Measurements from ENCODE around the gene ASAP2.

Gene ASAP2

GRCh38 chr2:9336576-9337314 is 130.1 kb downstream of the ASAP2 start:
- FAIRE-seq, result no peak
- no peak for TF ChIP-seq CTCF (IDR thresholded peaks at IDR 0.05; ENCODE audit: insufficient read depth, missing control alignments)
- DNase-seq (ENCODE audit: insufficient read length, low spot score), result no peak

- no peak for FAIRE-seq
- no peak for DNase-seq (ENCODE audit: insufficient read length, low spot score)
- no peak for TF ChIP-seq CTCF (IDR thresholded peaks at IDR 0.05; ENCODE audit: insufficient read depth, missing control alignments)
These were observed 131.3 kb downstream of the ASAP2 start for GRCh38 chr2:9337901-9338300.

- DNase-seq (ENCODE audit: insufficient read length, low spot score), result no peak
- no peak for FAIRE-seq
- TF ChIP-seq CTCF (IDR thresholded peaks at IDR 0.05; ENCODE audit: insufficient read depth, missing control alignments), result no peak
These were observed 134.8 kb downstream of the ASAP2 start for GRCh38 chr2:9341337-9341887.

- no peak for TF ChIP-seq CTCF (IDR thresholded peaks at IDR 0.05; ENCODE audit: insufficient read depth, missing control alignments)
- no peak for DNase-seq (ENCODE audit: insufficient read length, low spot score)
- FAIRE-seq, result no peak
These were observed 136.0 kb downstream of the ASAP2 start for GRCh38 chr2:9342659-9343058.

- DNase-seq (ENCODE audit: insufficient read length, low spot score), result no peak
- no peak for FAIRE-seq
- TF ChIP-seq CTCF (IDR thresholded peaks at IDR 0.05; ENCODE audit: insufficient read depth, missing control alignments), result no peak
These were observed 136.9 kb downstream of the ASAP2 start for GRCh38 chr2:9343524-9343923.

GRCh38 chr2:9344434-9344833 is 137.8 kb downstream of the ASAP2 start:
- no peak for TF ChIP-seq CTCF (IDR thresholded peaks at IDR 0.05; ENCODE audit: insufficient read depth, missing control alignments)
- FAIRE-seq (no peak), DNase-seq (ENCODE audit: insufficient read length, low spot score) (no peak)

GRCh38 chr2:9345343-9345742 is 138.7 kb downstream of the ASAP2 start:
- DNase-seq (ENCODE audit: insufficient read length, low spot score) (no peak), FAIRE-seq (no peak)
- TF ChIP-seq CTCF (IDR thresholded peaks at IDR 0.05; ENCODE audit: insufficient read depth, missing control alignments), result no peak
